ENCODE measurements around the gene MKNK2. TPM values are rescaled to one million over a fixed set of nuclear protein-coding genes. Genes with fewer than 3 reads are reported as not detected.

MKNK2 gene
- total and polyA plus RNA-seq, 10 donors = 88.2 to 389 (median 220) TPM

- H3K9me3 ChIP-seq = no peaks in the 10 kb centered on the region
- peaks cover 0 to 55% (median 39%) of the 10 kb centered on the region in 6 donors for H3K36me3 ChIP-seq
- 83 to 93% (median 88%) methylated on average over 2 to 16 of the region's 16 CpGs for WGBS, 5 donors
- H3K27me3 ChIP-seq (replicated peaks in 1 of 7) = no peaks in the 10 kb centered on the region
- peaks cover 12 to 33% (median 29%) of the 10 kb centered on the region in 6 donors for H3K4me1 ChIP-seq
- H3K27ac ChIP-seq = peak overlapping the region in 1 of 8 donors; percentile 4
- no peak for TF ChIP-seq CTCF (IDR thresholded peaks at IDR 0.05 in 8 of 11, conservative IDR thresholded peaks at IDR 0.05 in 3 of 11)
- TF ChIP-seq POLR2AphosphoS5 (IDR thresholded peaks at IDR 0.05) = peak in 2 of 3 donors; percentile 33 to 57
- TF ChIP-seq POLR2A (IDR thresholded peaks at IDR 0.05) = no peak
- no peak for DNase-seq
- intact Hi-C loops (cut with DNase I; ENCODE audit: low total_unique reads) = no loop called here
- H3K4me3 ChIP-seq = no peak overlapping the region
These were observed 48.0 kb upstream of the MKNK2 start for GRCh38 chr19:2099054-2099501.

GRCh38 chr19:2097886-2098327, 46.9 kb upstream of the MKNK2 start:
- H3K4me1 ChIP-seq = peaks cover 19 to 44% (median 41%) of the 10 kb centered on the region in 6 donors
- 83 to 100% (median 87%) methylated on average over 2 to 23 of the region's 23 CpGs for WGBS, 5 donors
- no peaks in the 10 kb centered on the region for H3K27me3 ChIP-seq (replicated peaks in 1 of 7)
- H3K36me3 ChIP-seq = peaks cover 0 to 52% (median 36%) of the 10 kb centered on the region in 6 donors
- intact Hi-C loops (cut with DNase I; ENCODE audit: low total_unique reads) = no loop called here
- no peak for DNase-seq
- H3K4me3 ChIP-seq = no peak overlapping the region
- no peak for TF ChIP-seq CTCF (IDR thresholded peaks at IDR 0.05 in 8 of 11, conservative IDR thresholded peaks at IDR 0.05 in 3 of 11)
- TF ChIP-seq POLR2A (IDR thresholded peaks at IDR 0.05) = no peak
- peak in 2 of 3 donors; percentile 30 to 38 for TF ChIP-seq POLR2AphosphoS5 (IDR thresholded peaks at IDR 0.05)
- no peaks in the 10 kb centered on the region for H3K9me3 ChIP-seq
- H3K27ac ChIP-seq = peak overlapping the region in 2 of 8 donors; percentile 83 to 95

- peak; percentile 89 for DNase-seq
- Histone ChIP-seq H3K36me3 (peaks cover 0 to 52% (median 33%) of the 10 kb centered on the region in 6 donors), H3K4me3 (peak overlapping the region; percentile 27 to 90 (median 82)), H3K9me3 (no peaks in the 10 kb centered on the region), H3K27me3 (replicated peaks in 1 of 7) (no peaks in the 10 kb centered on the region), H3K27ac (peak overlapping the region in 7 of 8 donors; percentile 41 to 98 (median 83)), H3K4me1 (peaks cover 21 to 50% (median 47%) of the 10 kb centered on the region in 6 donors)
- intact Hi-C loops (cut with DNase I; ENCODE audit: low total_unique reads) = no loop called here
- 15 to 44% (median 25%) methylated on average over 12 to 30 of the region's 30 CpGs for WGBS, 5 donors
- no peak for TF ChIP-seq POLR2A (IDR thresholded peaks at IDR 0.05)
- no peak for TF ChIP-seq POLR2AphosphoS5 (IDR thresholded peaks at IDR 0.05)
- no peak for TF ChIP-seq CTCF (IDR thresholded peaks at IDR 0.05 in 8 of 11, conservative IDR thresholded peaks at IDR 0.05 in 3 of 11)
These were observed 46.3 kb upstream of the MKNK2 start for GRCh38 chr19:2097203-2097885.

GRCh38 chr19:2096480-2097202, 45.6 kb upstream of the MKNK2 start, which contains the start of gene IZUMO4:
IZUMO4 (plus strand) TSS chr19:2096915; CDS start chr19:2096946, 31 bp downstream.
- TF ChIP-seq POLR2AphosphoS5 (IDR thresholded peaks at IDR 0.05) (peak; percentile 59 to 80 (median 62)), POLR2A (IDR thresholded peaks at IDR 0.05) (peak in 1 of 3 donors; percentile 6), CTCF (IDR thresholded peaks at IDR 0.05 in 8 of 11, conservative IDR thresholded peaks at IDR 0.05 in 3 of 11) (peak in 9 of 11 experiments; percentile 43 to 82 (median 69))
- H3K9me3 ChIP-seq = no peaks in the 10 kb centered on the region
- DNase-seq = peak; percentile 100
- H3K4me3 ChIP-seq = peak within 1 kb of the TSS; percentile 78 to 90 (median 84)
- H3K4me1 ChIP-seq = peaks cover 27 to 57% (median 54%) of the 10 kb centered on the region in 6 donors
- 0% methylated on average over 6 to 70 of the region's 70 CpGs for whole genome bisulfite sequencing, 5 donors
- no peaks in the 10 kb centered on the region for H3K27me3 ChIP-seq (replicated peaks in 1 of 7)
- H3K36me3 ChIP-seq = peaks cover 0 to 52% (median 27%) of the 10 kb centered on the region in 6 donors
- peak within 1 kb of the TSS; percentile 83 to 98 (median 95) for H3K27ac ChIP-seq
- intact Hi-C loops (cut with DNase I; ENCODE audit: low total_unique reads) = no loop called here
